Mesendoderm (in vitro differentiated cells): Measurements from ENCODE around the gene LCN6.

Experiments
- DNase-seq: peaks from one replicate; pipeline ENCODE4 v3.0.0; 2013
- H2AK5ac ChIP-seq: 2 replicates; pipeline ENCODE4 v1.6.1; 2013; ENCODE audit warnings: low read length, inconsistent platforms
- H2BK120ac ChIP-seq: 2 replicates; pipeline ENCODE4 v1.6.1; 2013; ENCODE audit warnings: low read depth, mild to moderate bottlenecking, low read length, moderate library complexity, mixed read lengths
- H2BK15ac ChIP-seq: replicated peaks from 2 replicates; pipeline ENCODE4 v1.6.1; 2013; ENCODE audit warnings: low read depth, mild to moderate bottlenecking, moderate library complexity
- H2BK5ac ChIP-seq: 2 replicates; pipeline ENCODE4 v1.6.1; 2013; ENCODE audit warnings: low read length, inconsistent platforms
- H3K18ac ChIP-seq: 2 replicates; pipeline ENCODE4 v1.6.1; 2013; ENCODE audit warnings: mild to moderate bottlenecking, low read length, mixed read lengths
- H3K23ac ChIP-seq: one replicate; pipeline ENCODE4 v1.6.1; 2013; ENCODE audit warnings: low read length
- H3K27ac ChIP-seq: 2 replicates; pipeline ENCODE4 v1.5.1; 2013; ENCODE audit warnings: low read depth, mild to moderate bottlenecking, inconsistent platforms, low read length, moderate library complexity
- H3K27me3 ChIP-seq: 2 replicates; pipeline ENCODE4 v1.6.1; 2013; ENCODE audit warnings: low read length, control low read depth, mild to moderate bottlenecking, inconsistent platforms; ENCODE audit not compliant: insufficient read depth, poor library complexity
- H3K36me3 ChIP-seq: 2 replicates; pipeline ENCODE4 v1.6.1; 2013; ENCODE audit warnings: low read length, inconsistent platforms; ENCODE audit not compliant: control insufficient read depth, insufficient read depth
- H3K4ac ChIP-seq: one replicate; pipeline ENCODE4 v1.6.1; 2013; ENCODE audit warnings: low read depth, mild to moderate bottlenecking, low read length, moderate library complexity
- H3K4me1 ChIP-seq: 2 replicates; pipeline ENCODE4 v1.6.1; 2013; ENCODE audit warnings: low read depth, low read length, inconsistent platforms; ENCODE audit not compliant: control insufficient read depth
- H3K4me2 ChIP-seq: 2 replicates; pipeline ENCODE4 v1.6.1; 2013; ENCODE audit warnings: low read length
- H3K4me3 ChIP-seq: 2 replicates; pipeline ENCODE4 v1.5.1; 2013; ENCODE audit warnings: mild to moderate bottlenecking, low read length
- H3K56ac ChIP-seq: one replicate; pipeline ENCODE4 v1.6.1; 2013; ENCODE audit warnings: low read length
- H3K79me1 ChIP-seq: 2 replicates; pipeline ENCODE4 v1.6.1; 2013; ENCODE audit warnings: low read length, inconsistent platforms
- H3K79me2 ChIP-seq: 2 replicates; pipeline ENCODE4 v1.6.1; 2013; ENCODE audit warnings: mild to moderate bottlenecking, low read length; ENCODE audit not compliant: control insufficient read depth, insufficient read depth
- H3K9ac ChIP-seq: 2 replicates; pipeline ENCODE4 v1.6.1; 2013; ENCODE audit warnings: low read length, inconsistent platforms
- H4K5ac ChIP-seq: one replicate; pipeline ENCODE4 v1.6.1; 2013; ENCODE audit warnings: low read length
- H4K8ac ChIP-seq: one replicate; pipeline ENCODE4 v1.6.1; 2013; ENCODE audit warnings: low read depth, mild to moderate bottlenecking, control low read depth, low read length, moderate library complexity
- WGBS: extraction: QIAGEN DNeasy Blood & Tissue Kit; methylation state at CpG from one replicate; pipeline ENCODE4 v1.1.7; 2013; ENCODE audit warnings: low lambda C conversion rate, missing lambda C conversion rate; ENCODE audit not compliant: insufficient coverage; ENCODE audit errors: extremely low coverage; 5-methylcytosine and 5-hydroxymethylcytosine counted together

Gene LCN6

GRCh38 chr9:136718345-136719194, 29.8 kb downstream of the LCN6 start:
- Histone ChIP-seq H3K23ac (no peak overlapping the region), H3K4me1 (peaks cover 2% of the 10 kb centered on the region), H3K56ac (no peak overlapping the region), H3K4ac (no peak overlapping the region), H3K79me2 (peaks cover 2% of the 10 kb centered on the region), H3K36me3 (no peaks in the 10 kb centered on the region), H2BK5ac (no peak overlapping the region), H2BK15ac (no peak overlapping the region), H3K4me2 (no peak overlapping the region), H4K5ac (no peak overlapping the region), H3K4me3 (no peak overlapping the region), H4K8ac (no peak overlapping the region), H3K18ac (no peak overlapping the region), H3K79me1 (peaks cover 3% of the 10 kb centered on the region), H3K27me3 (no peaks in the 10 kb centered on the region), H3K9ac (no peak overlapping the region), H2BK120ac (no peak overlapping the region), H3K27ac (no peak overlapping the region), H2AK5ac (no peak overlapping the region)
- no CpG with 5 or more reads among the region's 20 CpGs for WGBS
- no peak for DNase-seq

- Histone ChIP-seq H3K4me3 (no peak overlapping the region), H2BK5ac (no peak overlapping the region), H3K79me1 (peaks cover 5% of the 10 kb centered on the region), H3K4me1 (peaks cover 4% of the 10 kb centered on the region), H3K9ac (no peak overlapping the region), H3K79me2 (peaks cover 4% of the 10 kb centered on the region), H3K4ac (no peak overlapping the region), H3K27me3 (no peaks in the 10 kb centered on the region), H3K23ac (no peak overlapping the region), H2BK15ac (no peak overlapping the region), H2BK120ac (no peak overlapping the region), H3K56ac (no peak overlapping the region), H2AK5ac (no peak overlapping the region), H3K27ac (no peak overlapping the region), H4K5ac (no peak overlapping the region), H3K4me2 (no peak overlapping the region), H3K36me3 (no peaks in the 10 kb centered on the region), H3K18ac (no peak overlapping the region), H4K8ac (no peak overlapping the region)
- no peak for DNase-seq
- WGBS: no CpG with 5 or more reads among the region's 16 CpGs
These were observed 30.9 kb downstream of the LCN6 start for GRCh38 chr9:136717399-136717798.

- H2BK5ac ChIP-seq: no peak overlapping the region
- DNase-seq: no peak
- H3K36me3 ChIP-seq: no peaks in the 10 kb centered on the region
- no peak overlapping the region for H3K27ac ChIP-seq
- peaks cover 4% of the 10 kb centered on the region for H3K4me1 ChIP-seq
- H4K5ac ChIP-seq: no peak overlapping the region
- H2BK120ac ChIP-seq: no peak overlapping the region
- no CpG with 5 or more reads among the region's 8 CpGs for whole genome bisulfite sequencing
- peaks cover 4% of the 10 kb centered on the region for H3K79me2 ChIP-seq
- no peak overlapping the region for H3K18ac ChIP-seq
- H3K4me3 ChIP-seq: no peak overlapping the region
- H3K9ac ChIP-seq: no peak overlapping the region
- no peak overlapping the region for H3K4me2 ChIP-seq
- no peak overlapping the region for H2BK15ac ChIP-seq
- H3K4ac ChIP-seq: no peak overlapping the region
- no peak overlapping the region for H2AK5ac ChIP-seq
- no peak overlapping the region for H4K8ac ChIP-seq
- H3K79me1 ChIP-seq: peaks cover 5% of the 10 kb centered on the region
- no peaks in the 10 kb centered on the region for H3K27me3 ChIP-seq
- no peak overlapping the region for H3K23ac ChIP-seq
- no peak overlapping the region for H3K56ac ChIP-seq
These were observed 33.4 kb downstream of the LCN6 start for GRCh38 chr9:136714893-136715274.

GRCh38 chr9:136714096-136714892, 34.0 kb downstream of the LCN6 start:
- Histone ChIP-seq H3K27me3 (no peaks in the 10 kb centered on the region), H3K56ac (no peak overlapping the region), H3K36me3 (no peaks in the 10 kb centered on the region), H3K18ac (no peak overlapping the region), H2BK15ac (no peak overlapping the region), H3K79me2 (peaks cover 4% of the 10 kb centered on the region), H3K4me2 (no peak overlapping the region), H3K4me3 (no peak overlapping the region), H3K4ac (no peak overlapping the region), H3K4me1 (peaks cover 4% of the 10 kb centered on the region), H4K8ac (no peak overlapping the region), H2BK120ac (no peak overlapping the region), H3K23ac (no peak overlapping the region), H3K27ac (no peak overlapping the region), H2BK5ac (no peak overlapping the region), H4K5ac (no peak overlapping the region), H2AK5ac (no peak overlapping the region), H3K79me1 (peaks cover 5% of the 10 kb centered on the region), H3K9ac (no peak overlapping the region)
- no CpG with 5 or more reads among the region's 17 CpGs for WGBS
- no peak for DNase-seq

- H3K4me1 ChIP-seq: peaks cover 4% of the 10 kb centered on the region
- peak overlapping the region; percentile 83 for H3K9ac ChIP-seq
- H3K4ac ChIP-seq: no peak overlapping the region
- H3K56ac ChIP-seq: peak overlapping the region; percentile 86
- H2AK5ac ChIP-seq: no peak overlapping the region
- H3K79me2 ChIP-seq: peaks cover 4% of the 10 kb centered on the region
- no peak overlapping the region for H3K18ac ChIP-seq
- H3K27me3 ChIP-seq: no peaks in the 10 kb centered on the region
- no peak overlapping the region for H3K4me3 ChIP-seq
- WGBS: no CpG with 5 or more reads among the region's 8 CpGs
- no peak for DNase-seq
- H2BK120ac ChIP-seq: no peak overlapping the region
- peaks cover 5% of the 10 kb centered on the region for H3K79me1 ChIP-seq
- H3K23ac ChIP-seq: no peak overlapping the region
- H4K5ac ChIP-seq: no peak overlapping the region
- H2BK5ac ChIP-seq: no peak overlapping the region
- H3K4me2 ChIP-seq: peak overlapping the region; percentile 78
- no peaks in the 10 kb centered on the region for H3K36me3 ChIP-seq
- no peak overlapping the region for H2BK15ac ChIP-seq
- H4K8ac ChIP-seq: no peak overlapping the region
- H3K27ac ChIP-seq: no peak overlapping the region
These were observed 34.8 kb downstream of the LCN6 start for GRCh38 chr9:136713550-136713949.
